ENCODE measurements around the gene QKI.

DNA sequence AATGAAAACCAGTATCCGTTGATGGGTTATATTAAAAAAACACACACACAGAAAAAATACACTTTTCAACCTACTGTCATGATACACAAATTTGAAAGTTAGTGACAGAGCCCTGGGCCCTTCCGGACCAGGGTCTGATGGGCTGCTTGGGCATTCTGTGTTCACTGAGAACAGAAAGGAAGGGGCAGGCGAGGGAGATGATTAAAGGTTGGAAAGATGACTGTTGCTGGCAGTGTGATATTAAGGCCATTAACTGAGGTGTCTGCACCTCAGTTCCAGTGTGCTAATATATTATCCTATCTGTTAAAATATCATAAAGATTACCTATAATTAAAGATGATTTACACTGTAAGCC, 18.7 kb upstream of the QKI start:
- TF ChIP-seq POLR2AphosphoS5 (IDR thresholded peaks at IDR 0.05; ENCODE audit: low read depth, low read length) (no peak), POLR2A (IDR thresholded peaks at IDR 0.05; ENCODE audit: low read depth, low read length) (no peak), TAF1 (IDR thresholded peaks at IDR 0.05; ENCODE audit: low read depth, low read length) (no peak)

Data from GM12891 (cell line).